ENCODE data around the gene PIK3R6. TPM values are rescaled to one million over a fixed set of nuclear protein-coding genes. Genes with fewer than 3 reads are reported as not detected.
A peak's percentile ranks its signal among the peaks of the same experiment; 100 is the strongest.

Gene PIK3R6
- total RNA-seq, 2 donors from 2014 or later: 2.1 to 2.5 TPM

DNA sequence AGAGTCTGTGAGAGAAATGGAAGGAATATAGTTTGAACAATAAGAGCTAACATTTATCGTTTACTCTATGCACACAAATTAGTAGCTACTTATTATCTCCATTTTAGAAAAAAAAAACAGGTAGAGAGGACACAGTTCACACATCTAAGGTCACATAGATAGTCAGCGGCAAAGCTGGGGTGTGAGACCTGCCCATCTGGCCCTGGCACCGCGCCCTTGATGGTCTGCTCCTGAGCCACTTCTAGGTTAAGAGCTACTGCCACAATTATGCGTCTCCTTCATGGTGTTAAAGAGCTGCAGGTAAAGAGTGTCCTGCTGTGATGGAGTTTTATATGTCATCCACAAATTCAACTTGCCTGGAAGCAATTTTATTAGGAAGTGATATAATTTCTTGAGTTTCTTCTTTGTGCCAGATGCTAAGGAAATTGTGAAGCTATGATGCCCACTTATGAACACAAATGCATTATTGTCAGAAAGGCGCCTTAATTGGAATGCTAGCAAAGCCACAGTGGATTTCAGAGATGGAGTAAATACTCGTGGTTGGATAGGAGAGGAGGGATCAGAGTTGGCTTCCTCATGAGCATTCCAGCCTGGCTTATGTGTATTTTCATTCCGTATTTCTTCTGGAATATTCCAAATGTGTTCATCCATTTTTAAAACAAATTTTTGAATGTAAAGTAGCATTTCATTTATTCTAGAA, 47.0 kb downstream of the PIK3R6 start:
- peaks cover 9% of the 10 kb centered on the region for H3K4me1 Mint-ChIP-seq
- Histone ChIP-seq H3K9me3 (ENCODE audit: control insufficient read depth, low read length) (peaks cover 11% of the 10 kb centered on the region), H3K27me3 (ENCODE audit: control insufficient read depth, insufficient read depth, low read length, poor library complexity, severe bottlenecking) (no peaks in the 10 kb centered on the region), H3K27ac (ENCODE audit: low read depth, low read length) (no peak overlapping the region), H3K4me1 (ENCODE audit: control insufficient read depth, insufficient read depth, low read length) (no peaks in the 10 kb centered on the region), H3K36me3 (ENCODE audit: control insufficient read depth, insufficient read depth, low read length) (no peaks in the 10 kb centered on the region), H3K9ac (ENCODE audit: extremely low read depth, low read length, poor library complexity, severe bottlenecking) (no peak overlapping the region), H3K4me3 (ENCODE audit: low read length) (no peak overlapping the region)
- DNase-seq: peak; percentile 37
- TF ChIP-seq, protein P1, sequence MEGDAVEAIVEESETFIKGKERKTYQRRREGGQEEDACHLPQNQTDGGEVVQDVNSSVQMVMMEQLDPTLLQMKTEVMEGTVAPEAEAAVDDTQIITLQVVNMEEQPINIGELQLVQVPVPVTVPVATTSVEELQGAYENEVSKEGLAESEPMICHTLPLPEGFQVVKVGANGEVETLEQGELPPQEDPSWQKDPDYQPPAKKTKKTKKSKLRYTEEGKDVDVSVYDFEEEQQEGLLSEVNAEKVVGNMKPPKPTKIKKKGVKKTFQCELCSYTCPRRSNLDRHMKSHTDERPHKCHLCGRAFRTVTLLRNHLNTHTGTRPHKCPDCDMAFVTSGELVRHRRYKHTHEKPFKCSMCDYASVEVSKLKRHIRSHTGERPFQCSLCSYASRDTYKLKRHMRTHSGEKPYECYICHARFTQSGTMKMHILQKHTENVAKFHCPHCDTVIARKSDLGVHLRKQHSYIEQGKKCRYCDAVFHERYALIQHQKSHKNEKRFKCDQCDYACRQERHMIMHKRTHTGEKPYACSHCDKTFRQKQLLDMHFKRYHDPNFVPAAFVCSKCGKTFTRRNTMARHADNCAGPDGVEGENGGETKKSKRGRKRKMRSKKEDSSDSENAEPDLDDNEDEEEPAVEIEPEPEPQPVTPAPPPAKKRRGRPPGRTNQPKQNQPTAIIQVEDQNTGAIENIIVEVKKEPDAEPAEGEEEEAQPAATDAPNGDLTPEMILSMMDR (conservative IDR thresholded peaks at IDR 0.05): no peak
- H3K9me3 Mint-ChIP-seq: peaks cover 2% of the 10 kb centered on the region
- WGBS, 2 experiments (ENCODE audit: insufficient coverage in 1 of 2, insufficient read length in 1 of 2): 85 to 88% methylated on average over 5 to 8 of the region's 8 CpGs
- no peaks in the 10 kb centered on the region for H3K36me3 Mint-ChIP-seq (ENCODE audit: low read depth)
- H3K27ac Mint-ChIP-seq: no peak overlapping the region
- no peak overlapping the region for H3K4me3 Mint-ChIP-seq
- peaks cover 12% of the 10 kb centered on the region for H3K27me3 Mint-ChIP-seq (ENCODE audit: insufficient read depth)

DNA sequence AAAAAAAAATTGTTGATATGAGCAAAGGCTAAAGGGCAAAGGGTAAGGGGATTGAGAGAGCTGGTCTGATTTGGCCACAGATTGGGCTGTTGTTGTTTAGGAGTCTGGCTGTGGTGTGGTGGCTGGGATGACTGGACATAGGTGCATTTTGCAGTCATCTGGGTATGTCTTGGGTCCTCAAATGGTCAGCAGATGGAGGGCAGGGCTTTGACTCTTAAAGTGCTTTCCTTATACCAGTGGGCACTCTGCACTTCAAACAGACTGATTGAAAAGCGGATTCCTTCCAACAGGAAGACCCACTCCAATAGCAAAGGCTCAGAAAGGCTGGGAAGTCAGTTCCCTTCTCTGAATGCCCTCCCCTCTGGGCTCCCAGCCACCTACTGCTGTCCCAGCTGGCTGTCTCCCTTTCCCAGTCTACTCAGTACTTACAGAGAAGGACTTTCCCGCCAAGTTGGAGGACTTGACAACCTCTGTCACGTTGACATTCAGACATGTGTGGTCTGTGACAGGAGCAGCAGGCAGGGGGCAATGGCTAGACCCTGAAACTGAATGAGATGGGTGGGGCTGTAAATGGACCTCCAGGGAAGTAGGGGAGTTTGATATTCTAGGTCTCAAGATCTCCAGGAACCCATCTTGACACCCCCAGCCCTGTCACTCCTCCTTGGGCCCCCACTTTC, 48.7 kb downstream of the PIK3R6 start:
- TF ChIP-seq, protein P1 (conservative IDR thresholded peaks at IDR 0.05): no peak
- no peak overlapping the region for H3K27ac ChIP-seq (ENCODE audit: low read depth, low read length)
- H3K4me1 ChIP-seq (ENCODE audit: control insufficient read depth, insufficient read depth, low read length): no peaks in the 10 kb centered on the region
- H3K27me3 ChIP-seq (ENCODE audit: control insufficient read depth, insufficient read depth, low read length, poor library complexity, severe bottlenecking): no peaks in the 10 kb centered on the region
- Mint-ChIP-seq H3K36me3 (ENCODE audit: low read depth) (no peaks in the 10 kb centered on the region), H3K4me3 (no peak overlapping the region), H3K9me3 (no peaks in the 10 kb centered on the region), H3K27me3 (ENCODE audit: insufficient read depth) (peaks cover 16% of the 10 kb centered on the region), H3K27ac (no peak overlapping the region), H3K4me1 (peaks cover 9% of the 10 kb centered on the region)
- no peaks in the 10 kb centered on the region for H3K36me3 ChIP-seq (ENCODE audit: control insufficient read depth, insufficient read depth, low read length)
- no peak overlapping the region for H3K9ac ChIP-seq (ENCODE audit: extremely low read depth, low read length, poor library complexity, severe bottlenecking)
- 50% methylated on average over 3 of the region's 3 CpGs; no CpG with 5 or more reads in 1 of the 2 experiments for WGBS, 2 experiments (ENCODE audit: insufficient coverage in 1 of 2, insufficient read length in 1 of 2)
- H3K9me3 ChIP-seq (ENCODE audit: control insufficient read depth, low read length): no peaks in the 10 kb centered on the region
- peak; percentile 66 for DNase-seq
- no peak overlapping the region for H3K4me3 ChIP-seq (ENCODE audit: low read length)

DNA sequence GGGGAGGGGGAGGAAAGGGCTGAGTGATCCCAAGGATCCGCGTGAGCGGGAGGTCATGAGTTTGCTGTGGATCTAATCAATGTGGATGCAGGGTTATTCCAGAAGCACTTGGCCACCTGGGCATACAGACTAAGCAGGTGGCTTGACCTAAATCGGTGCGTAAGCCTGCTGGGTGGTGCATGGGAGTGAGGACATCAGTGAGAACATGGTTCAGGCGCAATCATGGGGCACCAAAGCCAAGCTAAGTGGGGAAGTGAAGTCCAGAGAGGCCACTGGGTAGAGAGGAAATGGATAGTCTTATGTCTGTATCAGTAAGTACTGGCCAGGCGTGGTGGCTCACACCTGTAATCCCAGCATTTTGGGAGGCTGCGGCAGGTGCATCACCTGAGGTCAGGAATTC, 49.4 kb downstream of the PIK3R6 start:
- H3K36me3 ChIP-seq (ENCODE audit: control insufficient read depth, insufficient read depth, low read length): no peaks in the 10 kb centered on the region
- peak; percentile 34 for DNase-seq

More for the DNA sequence above, 49.4 kb downstream of the PIK3R6 start:
- Histone ChIP-seq H3K27ac (ENCODE audit: low read depth, low read length) (no peak overlapping the region), H3K9ac (ENCODE audit: extremely low read depth, low read length, poor library complexity, severe bottlenecking) (no peak overlapping the region), H3K4me1 (ENCODE audit: control insufficient read depth, insufficient read depth, low read length) (no peaks in the 10 kb centered on the region), H3K4me3 (ENCODE audit: low read length) (no peak overlapping the region), H3K27me3 (ENCODE audit: control insufficient read depth, insufficient read depth, low read length, poor library complexity, severe bottlenecking) (no peaks in the 10 kb centered on the region), H3K9me3 (ENCODE audit: control insufficient read depth, low read length) (no peaks in the 10 kb centered on the region)
- H3K27me3 Mint-ChIP-seq (ENCODE audit: insufficient read depth): peaks cover 22% of the 10 kb centered on the region
- H3K4me3 Mint-ChIP-seq: no peak overlapping the region
- no peak overlapping the region for H3K27ac Mint-ChIP-seq
- WGBS, 2 experiments (ENCODE audit: insufficient coverage in 1 of 2, insufficient read length in 1 of 2): 96 to 100% methylated on average over 5 to 8 of the region's 8 CpGs
- peaks cover 6% of the 10 kb centered on the region for H3K9me3 Mint-ChIP-seq
- H3K4me1 Mint-ChIP-seq: peaks cover 9% of the 10 kb centered on the region
- peaks cover 3% of the 10 kb centered on the region for H3K36me3 Mint-ChIP-seq (ENCODE audit: low read depth)
- TF ChIP-seq, protein P1 (conservative IDR thresholded peaks at IDR 0.05): no peak
